ENCODE data around the gene FABP7.

DNA sequence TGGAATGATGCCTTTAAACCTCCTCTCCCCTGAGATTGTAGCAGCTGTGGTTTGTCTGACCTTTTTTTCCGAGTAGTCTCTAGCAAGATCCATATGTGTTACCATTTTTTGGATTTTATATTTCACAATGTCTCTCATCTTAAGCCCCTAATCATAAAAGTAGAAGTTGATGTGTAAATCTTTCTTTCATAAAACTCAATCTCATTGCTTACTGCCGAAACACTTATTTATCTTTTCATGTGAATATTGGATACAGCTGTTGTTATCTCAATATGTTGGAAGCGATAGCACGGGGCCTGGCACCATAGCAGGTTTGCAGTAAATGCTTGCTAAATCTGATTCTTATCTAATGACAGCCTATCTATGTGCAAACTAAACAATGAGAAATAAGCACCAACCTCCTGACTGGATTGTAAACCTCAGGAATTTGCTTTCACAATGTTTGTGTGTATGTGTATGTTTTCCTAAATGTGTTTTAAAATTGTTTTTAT lies 23.7 kb downstream of the FABP7 start:
- TF ChIP-seq, protein P1, sequence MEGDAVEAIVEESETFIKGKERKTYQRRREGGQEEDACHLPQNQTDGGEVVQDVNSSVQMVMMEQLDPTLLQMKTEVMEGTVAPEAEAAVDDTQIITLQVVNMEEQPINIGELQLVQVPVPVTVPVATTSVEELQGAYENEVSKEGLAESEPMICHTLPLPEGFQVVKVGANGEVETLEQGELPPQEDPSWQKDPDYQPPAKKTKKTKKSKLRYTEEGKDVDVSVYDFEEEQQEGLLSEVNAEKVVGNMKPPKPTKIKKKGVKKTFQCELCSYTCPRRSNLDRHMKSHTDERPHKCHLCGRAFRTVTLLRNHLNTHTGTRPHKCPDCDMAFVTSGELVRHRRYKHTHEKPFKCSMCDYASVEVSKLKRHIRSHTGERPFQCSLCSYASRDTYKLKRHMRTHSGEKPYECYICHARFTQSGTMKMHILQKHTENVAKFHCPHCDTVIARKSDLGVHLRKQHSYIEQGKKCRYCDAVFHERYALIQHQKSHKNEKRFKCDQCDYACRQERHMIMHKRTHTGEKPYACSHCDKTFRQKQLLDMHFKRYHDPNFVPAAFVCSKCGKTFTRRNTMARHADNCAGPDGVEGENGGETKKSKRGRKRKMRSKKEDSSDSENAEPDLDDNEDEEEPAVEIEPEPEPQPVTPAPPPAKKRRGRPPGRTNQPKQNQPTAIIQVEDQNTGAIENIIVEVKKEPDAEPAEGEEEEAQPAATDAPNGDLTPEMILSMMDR (conservative IDR thresholded peaks at IDR 0.05; ENCODE audit: low read depth in 2 of 2) = no peak
- TF ChIP-seq POLR2AphosphoS5 (IDR thresholded peaks at IDR 0.05; ENCODE audit: low read depth) = no peak

Data from GM23338 (cell line).